Osteocyte (in vitro differentiated cells): ENCODE measurements around the gene SLC35B3. TPM values are rescaled to one million over a fixed set of nuclear protein-coding genes. Genes with fewer than 3 reads are reported as not detected.
"Not testable (repeated sequence)": the region's sequence is repeated elsewhere in the genome, so short reads cannot be mapped to it uniquely, and the experiment has no call there.

Experiments
- DNase-seq: peaks from one replicate; pipeline ENCODE4 v3.0.0; 2021; ENCODE audit warnings: mixed read lengths; ENCODE audit not compliant: unreplicated experiment; ENCODE audit errors: extremely low spot score
- H3K27ac Mint-ChIP-seq: one replicate; pipeline ENCODE4 v1.8.0; 2021; ENCODE audit warnings: mild to moderate bottlenecking, mixed read lengths; ENCODE audit not compliant: unreplicated experiment
- H3K27me3 Mint-ChIP-seq: one replicate; pipeline ENCODE4 v1.8.0; 2021; ENCODE audit warnings: mixed read lengths; ENCODE audit not compliant: unreplicated experiment
- H3K36me3 Mint-ChIP-seq: one replicate; pipeline ENCODE4 v1.8.0; 2021; ENCODE audit warnings: mixed read lengths; ENCODE audit not compliant: unreplicated experiment
- H3K4me1 Mint-ChIP-seq: one replicate; pipeline ENCODE4 v1.8.0; 2021; ENCODE audit warnings: mixed read lengths; ENCODE audit not compliant: unreplicated experiment
- H3K4me3 Mint-ChIP-seq: one replicate; pipeline ENCODE4 v1.8.0; 2021; ENCODE audit warnings: mild to moderate bottlenecking, moderate library complexity, mixed read lengths; ENCODE audit not compliant: unreplicated experiment
- H3K9me3 Mint-ChIP-seq: one replicate; pipeline ENCODE4 v1.8.0; 2021; ENCODE audit warnings: mixed read lengths; ENCODE audit not compliant: unreplicated experiment
- CTCF ChIP-seq: fragments of 200-600 bp; sonication (generic); IDR thresholded peaks from 2 replicates; pipeline ENCODE4 v1.5.0; 2021; ENCODE audit warnings: antibody characterized with exemption, mild to moderate bottlenecking, moderate library complexity
- total RNA-seq: library from RNA; stranded (reverse); gene quantifications from 2 replicates; pipeline ENCODE4 v1.2.1, GENCODE V29; 2021

Gene SLC35B3
- total RNA-seq, 1 donor from 2014 or later: 23.9 TPM

DNA sequence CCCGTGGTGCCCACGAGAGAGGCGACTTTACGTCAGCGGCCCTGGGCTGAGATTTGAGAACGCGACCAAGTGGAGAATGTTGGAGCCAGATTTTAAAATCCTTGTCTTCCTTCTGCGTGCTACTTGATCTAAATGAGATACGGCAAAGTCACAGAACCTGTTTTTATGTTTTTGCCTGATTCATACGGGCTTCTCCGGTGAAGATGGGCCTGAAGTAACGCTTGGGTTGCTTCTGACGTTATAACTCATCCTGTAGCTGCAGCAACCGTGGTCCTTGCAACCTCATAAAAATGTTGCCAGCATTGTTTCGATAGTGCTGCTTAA is 462 bp upstream of the SLC35B3 start:
- Mint-ChIP-seq H3K4me1 (peaks cover 40% of the 10 kb centered on the region), H3K4me3 (peak overlapping the region; percentile 96), H3K9me3 (no peaks in the 10 kb centered on the region)

DNA sequence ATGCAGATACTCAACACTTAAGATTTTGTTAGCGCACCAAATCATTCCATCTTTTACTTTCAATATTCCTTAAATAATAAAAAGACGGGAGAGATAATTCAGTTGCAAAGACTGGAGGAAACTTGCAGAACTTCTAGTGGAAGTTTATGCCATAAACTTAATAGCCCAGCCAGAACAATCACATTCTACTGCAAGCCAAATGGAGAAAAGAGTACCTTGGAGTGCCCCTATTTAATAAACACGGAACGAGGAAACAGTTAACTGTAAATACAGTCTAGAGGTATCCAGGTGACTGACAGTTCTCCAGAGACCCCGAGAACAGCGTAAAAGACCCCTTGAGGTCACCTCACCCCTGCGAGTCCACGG is 635 bp downstream of the SLC35B3 start:
- no peaks in the 10 kb centered on the region for H3K9me3 Mint-ChIP-seq
- H3K36me3 Mint-ChIP-seq: no peaks in the 10 kb centered on the region
- DNase-seq: no peak
- no peak for TF ChIP-seq CTCF
- H3K4me3 Mint-ChIP-seq: peak overlapping the region; percentile 96
- peaks cover 44% of the 10 kb centered on the region for H3K4me1 Mint-ChIP-seq
- no peaks in the 10 kb centered on the region for H3K27me3 Mint-ChIP-seq
- peak overlapping the region; percentile 98 for H3K27ac Mint-ChIP-seq

More for the DNA sequence above, 462 bp upstream of the SLC35B3 start:
- no peaks in the 10 kb centered on the region for H3K27me3 Mint-ChIP-seq
- TF ChIP-seq CTCF: no peak
- no peaks in the 10 kb centered on the region for H3K36me3 Mint-ChIP-seq
- DNase-seq: no peak
- peak overlapping the region; percentile 98 for H3K27ac Mint-ChIP-seq

GRCh38 chr6:8432614-8433013 is 2.7 kb downstream of the SLC35B3 start:
- no peak for DNase-seq
- Mint-ChIP-seq H3K4me1 (peaks cover 44% of the 10 kb centered on the region), H3K4me3 (peak overlapping the region; percentile 19), H3K36me3 (peaks cover 7% of the 10 kb centered on the region), H3K27ac (peak overlapping the region; percentile 12), H3K27me3 (no peaks in the 10 kb centered on the region), H3K9me3 (no peaks in the 10 kb centered on the region)
- no peak for TF ChIP-seq CTCF

- peaks cover 7% of the 10 kb centered on the region for H3K9me3 Mint-ChIP-seq
- TF ChIP-seq CTCF: no peak
Observed at GRCh38 chr6:8429821-8430220, 5.5 kb downstream of the SLC35B3 start.

GRCh38 chr6:8426544-8426943 is 8.8 kb downstream of the SLC35B3 start:
- Mint-ChIP-seq H3K36me3 (peaks cover 40% of the 10 kb centered on the region), H3K4me1 (peaks cover 11% of the 10 kb centered on the region)
- not testable (repeated sequence) for H3K27ac Mint-ChIP-seq, H3K9me3 Mint-ChIP-seq, H3K27me3 Mint-ChIP-seq, H3K4me3 Mint-ChIP-seq, DNase-seq

More at GRCh38 chr6:8429821-8430220, 5.5 kb downstream of the SLC35B3 start:
- H3K27ac Mint-ChIP-seq: no peak overlapping the region
- no peaks in the 10 kb centered on the region for H3K27me3 Mint-ChIP-seq
- peaks cover 27% of the 10 kb centered on the region for H3K36me3 Mint-ChIP-seq
- peaks cover 38% of the 10 kb centered on the region for H3K4me1 Mint-ChIP-seq
- no peak overlapping the region for H3K4me3 Mint-ChIP-seq
- DNase-seq: no peak

GRCh38 chr6:8420031-8420588 is 15.2 kb downstream of the SLC35B3 start:
- H3K4me3 Mint-ChIP-seq: no peak overlapping the region
- DNase-seq: no peak
- no peaks in the 10 kb centered on the region for H3K27me3 Mint-ChIP-seq
- no peak for TF ChIP-seq CTCF
- H3K27ac Mint-ChIP-seq: no peak overlapping the region
- peaks cover 50% of the 10 kb centered on the region for H3K36me3 Mint-ChIP-seq
- H3K9me3 Mint-ChIP-seq: no peaks in the 10 kb centered on the region
- H3K4me1 Mint-ChIP-seq: no peaks in the 10 kb centered on the region
